ENCODE results near the gene ZRANB3. TPM values are rescaled to one million over a fixed set of nuclear protein-coding genes. Genes with fewer than 3 reads are reported as not detected.

Gene ZRANB3
- total RNA-seq, 1 donor from 2014 or later = 8.9 TPM

DNA sequence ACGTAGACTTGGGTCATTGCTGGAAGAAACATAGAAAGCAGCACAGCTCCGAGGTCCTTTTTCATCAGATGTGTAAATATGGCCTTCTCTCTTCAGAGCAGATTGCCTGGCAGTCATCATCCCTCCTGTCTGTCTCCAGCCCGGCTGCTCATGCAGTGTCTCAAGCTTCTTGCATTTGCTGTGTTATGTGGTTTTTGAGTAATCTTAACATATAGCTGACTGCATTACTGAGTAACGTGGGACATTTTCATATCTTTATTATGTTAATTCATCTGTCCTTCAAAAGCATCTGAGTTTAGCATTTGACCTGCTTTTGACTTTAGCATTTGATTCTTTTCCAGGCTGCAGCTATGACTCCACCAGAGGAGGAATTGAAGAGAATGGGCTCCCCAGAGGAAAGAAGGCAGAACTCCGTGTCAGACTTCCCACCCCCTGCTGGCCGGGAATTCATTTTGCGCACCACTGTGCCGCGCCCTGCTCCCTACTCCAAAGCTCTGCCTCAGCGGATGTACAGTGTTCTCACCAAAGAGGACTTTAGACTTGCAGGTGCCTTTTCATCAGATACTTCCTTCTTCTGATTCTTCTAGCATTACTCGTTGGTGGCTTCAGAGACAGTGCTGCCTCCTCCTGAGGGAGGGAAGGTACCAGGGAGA lies 362.7 kb downstream of the ZRANB3 start:
- no peak overlapping the region for H3K27ac Mint-ChIP-seq (ENCODE audit: unreplicated experiment)
- peaks cover 2% of the 10 kb centered on the region for H3K9me3 Mint-ChIP-seq (ENCODE audit: unreplicated experiment)
- DNase-seq (ENCODE audit: low read depth) (no peak), FAIRE-seq (no peak)
- H3K4me3 ChIP-seq (ENCODE audit: insufficient read depth, low read depth, low read length) = no peak overlapping the region
- H3K4me2 ChIP-seq (ENCODE audit: low read length) = no peak overlapping the region
- H3K4me1 ChIP-seq (ENCODE audit: insufficient read depth, low read length) = peaks cover 5% of the 10 kb centered on the region
- no peaks in the 10 kb centered on the region for H3K27me3 Mint-ChIP-seq (ENCODE audit: low read depth, unreplicated experiment)
- H3K36me3 Mint-ChIP-seq (ENCODE audit: low read depth, unreplicated experiment) = peaks cover 24% of the 10 kb centered on the region
- H3K9ac ChIP-seq (ENCODE audit: low read length) = no peak overlapping the region
- peaks cover 9% of the 10 kb centered on the region for H3K4me1 Mint-ChIP-seq (ENCODE audit: low read depth, unreplicated experiment)
- no peaks in the 10 kb centered on the region for H3K27me3 ChIP-seq (ENCODE audit: insufficient read depth, low read length)
- H3K36me3 ChIP-seq (ENCODE audit: insufficient read depth, low read length) = peaks cover 36% of the 10 kb centered on the region
- H3K27ac ChIP-seq (ENCODE audit: low read depth, low read length) = no peak overlapping the region
- no peaks in the 10 kb centered on the region for H4K20me1 ChIP-seq (ENCODE audit: insufficient read depth, low read length)
- H3K4me3 Mint-ChIP-seq (ENCODE audit: unreplicated experiment) = no peak overlapping the region
- no peak overlapping the region for H2AFZ ChIP-seq (ENCODE audit: low read depth, low read length)
- H3K9me3 ChIP-seq (ENCODE audit: insufficient read depth, low read depth, low read length) = no peaks in the 10 kb centered on the region
- no peaks in the 10 kb centered on the region for H3K79me2 ChIP-seq (ENCODE audit: insufficient read depth, low read length)
- TF ChIP-seq EZH2 (IDR thresholded peaks at IDR 0.05; ENCODE audit: insufficient read depth, low read length) = no peak
- TF ChIP-seq, protein P1, sequence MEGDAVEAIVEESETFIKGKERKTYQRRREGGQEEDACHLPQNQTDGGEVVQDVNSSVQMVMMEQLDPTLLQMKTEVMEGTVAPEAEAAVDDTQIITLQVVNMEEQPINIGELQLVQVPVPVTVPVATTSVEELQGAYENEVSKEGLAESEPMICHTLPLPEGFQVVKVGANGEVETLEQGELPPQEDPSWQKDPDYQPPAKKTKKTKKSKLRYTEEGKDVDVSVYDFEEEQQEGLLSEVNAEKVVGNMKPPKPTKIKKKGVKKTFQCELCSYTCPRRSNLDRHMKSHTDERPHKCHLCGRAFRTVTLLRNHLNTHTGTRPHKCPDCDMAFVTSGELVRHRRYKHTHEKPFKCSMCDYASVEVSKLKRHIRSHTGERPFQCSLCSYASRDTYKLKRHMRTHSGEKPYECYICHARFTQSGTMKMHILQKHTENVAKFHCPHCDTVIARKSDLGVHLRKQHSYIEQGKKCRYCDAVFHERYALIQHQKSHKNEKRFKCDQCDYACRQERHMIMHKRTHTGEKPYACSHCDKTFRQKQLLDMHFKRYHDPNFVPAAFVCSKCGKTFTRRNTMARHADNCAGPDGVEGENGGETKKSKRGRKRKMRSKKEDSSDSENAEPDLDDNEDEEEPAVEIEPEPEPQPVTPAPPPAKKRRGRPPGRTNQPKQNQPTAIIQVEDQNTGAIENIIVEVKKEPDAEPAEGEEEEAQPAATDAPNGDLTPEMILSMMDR (IDR thresholded peaks at IDR 0.05; ENCODE audit: insufficient read depth, low read depth, low read length) = no peak

DNA sequence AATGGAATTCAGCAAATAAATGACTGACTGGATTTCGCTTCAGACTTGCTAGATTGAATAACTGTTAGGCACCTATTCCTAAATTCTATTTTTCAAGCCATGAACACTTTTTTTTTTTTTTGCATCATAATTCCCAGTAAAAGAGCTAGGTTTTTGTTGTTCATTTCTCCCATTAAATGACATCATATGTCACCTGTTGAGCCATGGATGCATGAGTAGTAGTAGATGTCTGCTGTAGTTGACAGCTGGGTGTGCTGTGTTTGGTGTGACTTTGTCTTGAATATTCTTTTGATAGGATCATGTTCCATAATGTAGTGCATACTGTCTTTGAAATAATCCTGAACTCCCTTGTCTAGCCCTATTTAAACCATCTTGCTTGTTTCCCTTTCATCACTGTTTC lies 363.7 kb downstream of the ZRANB3 start:
- Mint-ChIP-seq H3K27me3 (ENCODE audit: low read depth, unreplicated experiment) (no peaks in the 10 kb centered on the region), H3K9me3 (ENCODE audit: unreplicated experiment) (peaks cover 2% of the 10 kb centered on the region), H3K27ac (ENCODE audit: unreplicated experiment) (no peak overlapping the region), H3K36me3 (ENCODE audit: low read depth, unreplicated experiment) (peaks cover 20% of the 10 kb centered on the region), H3K4me3 (ENCODE audit: unreplicated experiment) (no peak overlapping the region), H3K4me1 (ENCODE audit: low read depth, unreplicated experiment) (peaks cover 10% of the 10 kb centered on the region)
- H3K4me1 ChIP-seq (ENCODE audit: insufficient read depth, low read length) = peaks cover 5% of the 10 kb centered on the region
- H3K4me3 ChIP-seq (ENCODE audit: insufficient read depth, low read depth, low read length) = no peak overlapping the region
- no peaks in the 10 kb centered on the region for H3K27me3 ChIP-seq (ENCODE audit: insufficient read depth, low read length)
- H3K36me3 ChIP-seq (ENCODE audit: insufficient read depth, low read length) = peaks cover 42% of the 10 kb centered on the region
- FAIRE-seq (no peak), DNase-seq (ENCODE audit: low read depth) (no peak)
- no peaks in the 10 kb centered on the region for H3K9me3 ChIP-seq (ENCODE audit: insufficient read depth, low read depth, low read length)
- no peak overlapping the region for H3K27ac ChIP-seq (ENCODE audit: low read depth, low read length)
- no peak for TF ChIP-seq EZH2 (IDR thresholded peaks at IDR 0.05; ENCODE audit: insufficient read depth, low read length)
- TF ChIP-seq, protein P1 (IDR thresholded peaks at IDR 0.05; ENCODE audit: insufficient read depth, low read depth, low read length) = no peak
- no peak overlapping the region for H3K4me2 ChIP-seq (ENCODE audit: low read length)
- no peak overlapping the region for H2AFZ ChIP-seq (ENCODE audit: low read depth, low read length)
- no peak overlapping the region for H3K9ac ChIP-seq (ENCODE audit: low read length)
- H4K20me1 ChIP-seq (ENCODE audit: insufficient read depth, low read length) = no peaks in the 10 kb centered on the region
- no peaks in the 10 kb centered on the region for H3K79me2 ChIP-seq (ENCODE audit: insufficient read depth, low read length)

DNA sequence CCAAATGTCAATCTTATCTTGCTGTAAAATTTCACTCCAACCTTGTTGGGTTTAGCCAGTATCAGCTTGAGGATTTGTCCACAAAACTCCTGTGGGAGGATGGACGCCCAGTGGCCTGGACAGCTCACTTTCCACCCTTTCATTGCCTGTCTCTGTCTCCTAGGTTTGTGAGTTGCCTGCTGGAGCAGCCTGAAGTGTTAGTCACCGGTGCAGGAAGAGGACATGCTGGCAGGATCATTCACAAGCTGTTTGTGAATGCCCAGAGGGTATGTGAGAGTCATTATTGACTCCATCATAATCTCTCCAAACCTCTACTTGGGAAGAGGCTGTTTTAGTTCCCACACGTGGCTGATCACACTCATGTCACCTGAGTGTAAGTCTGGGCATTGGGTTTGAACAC lies 366.6 kb downstream of the ZRANB3 start:
- no peak overlapping the region for H3K4me3 Mint-ChIP-seq (ENCODE audit: unreplicated experiment)
- peak; percentile 74 for DNase-seq (ENCODE audit: low read depth)
- no peak for TF ChIP-seq EZH2 (IDR thresholded peaks at IDR 0.05; ENCODE audit: insufficient read depth, low read length)
- TF ChIP-seq, protein P1 (IDR thresholded peaks at IDR 0.05; ENCODE audit: insufficient read depth, low read depth, low read length) = no peak
- Histone ChIP-seq H3K27me3 (ENCODE audit: insufficient read depth, low read length) (no peaks in the 10 kb centered on the region), H3K4me1 (ENCODE audit: insufficient read depth, low read length) (peaks cover 5% of the 10 kb centered on the region), H2AFZ (ENCODE audit: low read depth, low read length) (no peak overlapping the region), H3K27ac (ENCODE audit: low read depth, low read length) (peak overlapping the region; percentile 61), H3K4me3 (ENCODE audit: insufficient read depth, low read depth, low read length) (no peak overlapping the region), H3K36me3 (ENCODE audit: insufficient read depth, low read length) (peaks cover 33% of the 10 kb centered on the region), H4K20me1 (ENCODE audit: insufficient read depth, low read length) (no peaks in the 10 kb centered on the region), H3K4me2 (ENCODE audit: low read length) (no peak overlapping the region), H3K9me3 (ENCODE audit: insufficient read depth, low read depth, low read length) (no peaks in the 10 kb centered on the region), H3K9ac (ENCODE audit: low read length) (no peak overlapping the region), H3K79me2 (ENCODE audit: insufficient read depth, low read length) (no peaks in the 10 kb centered on the region)
- FAIRE-seq = no peak
- H3K27me3 Mint-ChIP-seq (ENCODE audit: low read depth, unreplicated experiment) = no peaks in the 10 kb centered on the region
- H3K9me3 Mint-ChIP-seq (ENCODE audit: unreplicated experiment) = no peaks in the 10 kb centered on the region
- H3K36me3 Mint-ChIP-seq (ENCODE audit: low read depth, unreplicated experiment) = peaks cover 10% of the 10 kb centered on the region
- peaks cover 10% of the 10 kb centered on the region for H3K4me1 Mint-ChIP-seq (ENCODE audit: low read depth, unreplicated experiment)
- H3K27ac Mint-ChIP-seq (ENCODE audit: unreplicated experiment) = no peak overlapping the region
